SK-N-MC (cell line): ENCODE results near the gene RGS7.

Experiments used
- DNase-seq: peaks from one replicate; pipeline ENCODE4 v3.0.0-alpha.2; 2011; ENCODE audit warnings: low read depth, low spot score
- H3K27ac ChIP-seq: fragments of 200-600 bp; sonication (generic); 2 replicates; pipeline ENCODE4 v1.5.1; 2016; ENCODE audit warnings: mixed run types
- H3K36me3 ChIP-seq: fragments of 200-600 bp; sonication (generic); 2 replicates; pipeline ENCODE4 v1.6.1; 2017; ENCODE audit warnings: antibody characterized with exemption, low read length, mixed read lengths; ENCODE audit not compliant: insufficient read depth
- H3K4me3 ChIP-seq: fragments of 200-600 bp; sonication (generic); 2 replicates; pipeline ENCODE4 v1.5.1; 2016
- H3K9ac ChIP-seq: fragments of 200-600 bp; sonication (generic); 2 replicates; pipeline ENCODE4 v1.8.0; 2017; ENCODE audit warnings: mixed run types, mixed read lengths; ENCODE audit not compliant: insufficient read length
- H3K9me3 ChIP-seq: fragments of 200-600 bp; sonication (generic); 2 replicates; pipeline ENCODE4 v1.6.1; 2017; ENCODE audit warnings: low read depth, mild to moderate bottlenecking, antibody characterized with exemption, low read length, moderate library complexity, mixed read lengths
- EZH2 ChIP-seq: fragments of 200-600 bp; sonication (generic); IDR thresholded peaks from one replicate; pipeline ENCODE4 v1.6.1; 2017; ENCODE audit warnings: antibody characterized with exemption
- FOXP2 ChIP-seq: optimal IDR thresholded peaks from 2 replicates; pipeline ENCODE3; 2011; ENCODE audit warnings: mild to moderate bottlenecking, moderate library complexity; ENCODE audit not compliant: insufficient read depth; ENCODE audit errors: extremely low read length, control extremely low read depth
- POLR2AphosphoS5 ChIP-seq: IDR thresholded peaks from 2 replicates; pipeline ENCODE4 v1.6.1; 2012; ENCODE audit warnings: mild to moderate bottlenecking, low read depth, low read length, borderline replicate concordance

RGS7 gene

GRCh38 chr1:240831922-240832321 lies 525.1 kb downstream of the RGS7 start:
- no peak overlapping the region for H3K4me3 ChIP-seq
- no peaks in the 10 kb centered on the region for H3K36me3 ChIP-seq
- no peaks in the 10 kb centered on the region for H3K9me3 ChIP-seq
- TF ChIP-seq POLR2AphosphoS5 (no peak), EZH2 (no peak), FOXP2 (no peak)
- no peak for DNase-seq
- no peak overlapping the region for H3K9ac ChIP-seq
- no peak overlapping the region for H3K27ac ChIP-seq

GRCh38 chr1:240831191-240831631 lies 525.8 kb downstream of the RGS7 start:
- Histone ChIP-seq H3K9me3 (no peaks in the 10 kb centered on the region), H3K9ac (no peak overlapping the region), H3K4me3 (no peak overlapping the region), H3K36me3 (no peaks in the 10 kb centered on the region), H3K27ac (no peak overlapping the region)
- TF ChIP-seq EZH2 (no peak), FOXP2 (no peak), POLR2AphosphoS5 (no peak)
- no peak for DNase-seq

- no peak for DNase-seq
- no peak overlapping the region for H3K4me3 ChIP-seq
- H3K27ac ChIP-seq = no peak overlapping the region
- TF ChIP-seq FOXP2 (no peak), EZH2 (no peak), POLR2AphosphoS5 (no peak)
- H3K36me3 ChIP-seq = no peaks in the 10 kb centered on the region
- H3K9ac ChIP-seq = no peak overlapping the region
- H3K9me3 ChIP-seq = no peaks in the 10 kb centered on the region
These were observed 527.5 kb downstream of the RGS7 start for GRCh38 chr1:240829487-240829886.

- Histone ChIP-seq H3K9me3 (no peaks in the 10 kb centered on the region), H3K4me3 (no peak overlapping the region), H3K9ac (no peak overlapping the region), H3K27ac (no peak overlapping the region), H3K36me3 (no peaks in the 10 kb centered on the region)
- DNase-seq = no peak
- TF ChIP-seq FOXP2 (no peak), EZH2 (no peak), POLR2AphosphoS5 (no peak)
These were observed 529.2 kb downstream of the RGS7 start for GRCh38 chr1:240827786-240828185.

GRCh38 chr1:240824238-240824637 lies 532.8 kb downstream of the RGS7 start:
- Histone ChIP-seq H3K27ac (no peak overlapping the region), H3K9me3 (no peaks in the 10 kb centered on the region), H3K9ac (no peak overlapping the region), H3K4me3 (no peak overlapping the region), H3K36me3 (no peaks in the 10 kb centered on the region)
- no peak for TF ChIP-seq FOXP2
- TF ChIP-seq EZH2 = no peak
- TF ChIP-seq POLR2AphosphoS5 = no peak
- DNase-seq = no peak

- no peak overlapping the region for H3K4me3 ChIP-seq
- no peak for DNase-seq
- no peak overlapping the region for H3K9ac ChIP-seq
- no peak for TF ChIP-seq EZH2
- no peak for TF ChIP-seq POLR2AphosphoS5
- no peak for TF ChIP-seq FOXP2
- no peak overlapping the region for H3K27ac ChIP-seq
- no peaks in the 10 kb centered on the region for H3K36me3 ChIP-seq
- no peaks in the 10 kb centered on the region for H3K9me3 ChIP-seq
These were observed 533.6 kb downstream of the RGS7 start for GRCh38 chr1:240823357-240823756.

- H3K27ac ChIP-seq = no peak overlapping the region
- TF ChIP-seq POLR2AphosphoS5 (no peak), EZH2 (no peak), FOXP2 (no peak)
- H3K36me3 ChIP-seq = no peaks in the 10 kb centered on the region
- H3K9ac ChIP-seq = no peak overlapping the region
- no peak overlapping the region for H3K4me3 ChIP-seq
- no peak for DNase-seq
- no peaks in the 10 kb centered on the region for H3K9me3 ChIP-seq
These were observed 535.1 kb downstream of the RGS7 start for GRCh38 chr1:240821925-240822324.

- Histone ChIP-seq H3K36me3 (no peaks in the 10 kb centered on the region), H3K4me3 (no peak overlapping the region), H3K9ac (no peak overlapping the region), H3K27ac (no peak overlapping the region), H3K9me3 (no peaks in the 10 kb centered on the region)
- no peak for TF ChIP-seq EZH2
- TF ChIP-seq POLR2AphosphoS5 = no peak
- no peak for TF ChIP-seq FOXP2
- DNase-seq = no peak
These were observed 536.2 kb downstream of the RGS7 start for GRCh38 chr1:240820816-240821215.

- Histone ChIP-seq H3K9ac (no peak overlapping the region), H3K27ac (no peak overlapping the region), H3K36me3 (no peaks in the 10 kb centered on the region), H3K4me3 (no peak overlapping the region), H3K9me3 (no peaks in the 10 kb centered on the region)
- no peak for TF ChIP-seq POLR2AphosphoS5
- TF ChIP-seq FOXP2 = no peak
- no peak for TF ChIP-seq EZH2
- no peak for DNase-seq
These were observed 540.5 kb downstream of the RGS7 start for GRCh38 chr1:240816472-240816871.
